HepG2 (cell line): Measurements from ENCODE around the gene ANKRD12.

Experiments used
- CBX1 ChIP-seq: IDR thresholded peaks from one replicate; pipeline ENCODE4 v1.6.1; 2016; ENCODE audit warnings: antibody characterized with exemption, low read depth
- HDAC2 ChIP-seq: sonication (generic); formaldehyde crosslinking; IDR thresholded peaks from 2 replicates; pipeline ENCODE4 v1.4.0; 2020; ENCODE audit warnings: missing genetic modification reagents
- HNRNPLL ChIP-seq: fragments of 200-400 bp; formaldehyde crosslinking; IDR thresholded peaks from 2 replicates; pipeline ENCODE4 v1.6.1; 2017; ENCODE audit warnings: mild to moderate bottlenecking, low read depth, low read length; ENCODE audit not compliant: poor library complexity, severe bottlenecking
- MAZ ChIP-seq, 2 experiments: sonication (generic) in 1 of 2; formaldehyde crosslinking in 1 of 2; IDR thresholded peaks; 2 replicates each; pipeline versions ENCODE4 v1.5.0 to v1.6.1; 2012 to 2020; ENCODE audit warnings: low read depth in 2 of 2, mild to moderate bottlenecking in 2 of 2, borderline replicate concordance in 1 of 2, improper control_type of control experiment in 1 of 2, low read length in 1 of 2, missing genetic modification reagents in 1 of 2, moderate library complexity in 1 of 2
- MTA1 ChIP-seq: sonication (generic); formaldehyde crosslinking; IDR thresholded peaks from 2 replicates; pipeline ENCODE4 v1.4.0; 2020; ENCODE audit warnings: missing genetic modification reagents, mild to moderate bottlenecking, borderline replicate concordance
- NFIC ChIP-seq: IDR thresholded peaks from 2 replicates; pipeline ENCODE4 v1.6.1; 2012; ENCODE audit warnings: mild to moderate bottlenecking, low read length, inconsistent platforms
- RAD21 ChIP-seq: fragments of 450-650 bp; formaldehyde crosslinking; IDR thresholded peaks from 2 replicates; pipeline ENCODE4 v1.5.0; 2020; ENCODE audit warnings: mild to moderate bottlenecking
- TOE1 ChIP-seq: sonication (generic); formaldehyde crosslinking; IDR thresholded peaks from 2 replicates; pipeline ENCODE4 v1.4.0; 2020; ENCODE audit warnings: mild to moderate bottlenecking, missing genetic modification reagents
- ZFX ChIP-seq: sonication (generic); formaldehyde crosslinking; IDR thresholded peaks from 2 replicates; pipeline ENCODE4 v1.4.0; 2020; ENCODE audit warnings: mild to moderate bottlenecking, low read depth, missing genetic modification reagents, moderate library complexity
- ZNF577 ChIP-seq: sonication (generic); formaldehyde crosslinking; IDR thresholded peaks from 2 replicates; pipeline ENCODE4 v1.4.0; 2020; ENCODE audit warnings: mild to moderate bottlenecking, low read depth, missing genetic modification reagents, borderline replicate concordance
- TF ChIP-seq, protein P1 (sequence below), 2 experiments: sonication (generic) in 1 of 2; formaldehyde crosslinking in 1 of 2; IDR thresholded peaks; 2 replicates each; pipeline versions ENCODE4 v1.4.0 to v1.6.1; 2018 to 2020; ENCODE audit warnings: missing genetic modification reagents in 2 of 2, borderline replicate concordance in 1 of 2, low read depth in 1 of 2, mild to moderate bottlenecking in 1 of 2, missing biosample characterization in 1 of 2
- TF ChIP-seq, protein P2 (sequence below): sonication (generic); formaldehyde crosslinking; IDR thresholded peaks from 2 replicates; pipeline ENCODE4 v1.4.0; 2020; ENCODE audit warnings: missing genetic modification reagents
- TF ChIP-seq, protein P3 (sequence below): IDR thresholded peaks from 2 replicates; pipeline ENCODE4 v1.6.1; 2012; ENCODE audit warnings: low read depth, low read length, improper control_type of control experiment
- TF ChIP-seq, protein P4 (sequence below): sonication (generic); formaldehyde crosslinking; conservative IDR thresholded peaks from 2 replicates; pipeline ENCODE4 v1.8.0; 2022; ENCODE audit warnings: mild to moderate bottlenecking, moderate library complexity, missing genetic modification reagents

DNA sequence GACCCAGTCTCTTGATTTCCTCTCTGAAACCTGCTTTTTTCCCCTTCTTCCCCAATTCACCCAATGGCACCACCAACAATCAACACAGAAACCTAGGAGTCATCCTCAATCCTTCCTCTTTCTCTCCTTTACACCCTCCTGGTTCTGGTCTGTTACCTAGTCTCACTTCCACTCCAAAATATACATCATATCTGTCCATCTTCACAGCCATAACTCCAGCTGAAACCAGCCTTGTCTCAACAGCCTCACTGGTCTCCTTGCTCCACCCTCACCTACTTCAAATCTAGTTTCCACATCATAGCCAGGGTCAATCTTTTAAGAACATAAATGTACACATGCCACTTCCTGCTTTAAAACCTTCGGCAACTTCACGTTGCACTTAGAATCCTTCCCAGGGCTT, 186.2 kb downstream of the ANKRD12 start:
- TF ChIP-seq, protein P1, sequence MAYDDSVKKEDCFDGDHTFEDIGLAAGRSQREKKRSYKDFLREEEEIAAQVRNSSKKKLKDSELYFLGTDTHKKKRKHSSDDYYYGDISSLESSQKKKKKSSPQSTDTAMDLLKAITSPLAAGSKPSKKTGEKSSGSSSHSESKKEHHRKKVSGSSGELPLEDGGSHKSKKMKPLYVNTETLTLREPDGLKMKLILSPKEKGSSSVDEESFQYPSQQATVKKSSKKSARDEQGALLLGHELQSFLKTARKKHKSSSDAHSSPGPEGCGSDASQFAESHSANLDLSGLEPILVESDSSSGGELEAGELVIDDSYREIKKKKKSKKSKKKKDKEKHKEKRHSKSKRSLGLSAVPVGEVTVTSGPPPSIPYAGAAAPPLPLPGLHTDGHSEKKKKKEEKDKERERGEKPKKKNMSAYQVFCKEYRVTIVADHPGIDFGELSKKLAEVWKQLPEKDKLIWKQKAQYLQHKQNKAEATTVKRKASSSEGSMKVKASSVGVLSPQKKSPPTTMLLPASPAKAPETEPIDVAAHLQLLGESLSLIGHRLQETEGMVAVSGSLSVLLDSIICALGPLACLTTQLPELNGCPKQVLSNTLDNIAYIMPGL (CRISPR knock-in tag; IDR thresholded peaks at IDR 0.05; ENCODE audit: borderline replicate concordance in 1 of 2, low read depth in 1 of 2) = no peak
- TF ChIP-seq, protein P2, sequence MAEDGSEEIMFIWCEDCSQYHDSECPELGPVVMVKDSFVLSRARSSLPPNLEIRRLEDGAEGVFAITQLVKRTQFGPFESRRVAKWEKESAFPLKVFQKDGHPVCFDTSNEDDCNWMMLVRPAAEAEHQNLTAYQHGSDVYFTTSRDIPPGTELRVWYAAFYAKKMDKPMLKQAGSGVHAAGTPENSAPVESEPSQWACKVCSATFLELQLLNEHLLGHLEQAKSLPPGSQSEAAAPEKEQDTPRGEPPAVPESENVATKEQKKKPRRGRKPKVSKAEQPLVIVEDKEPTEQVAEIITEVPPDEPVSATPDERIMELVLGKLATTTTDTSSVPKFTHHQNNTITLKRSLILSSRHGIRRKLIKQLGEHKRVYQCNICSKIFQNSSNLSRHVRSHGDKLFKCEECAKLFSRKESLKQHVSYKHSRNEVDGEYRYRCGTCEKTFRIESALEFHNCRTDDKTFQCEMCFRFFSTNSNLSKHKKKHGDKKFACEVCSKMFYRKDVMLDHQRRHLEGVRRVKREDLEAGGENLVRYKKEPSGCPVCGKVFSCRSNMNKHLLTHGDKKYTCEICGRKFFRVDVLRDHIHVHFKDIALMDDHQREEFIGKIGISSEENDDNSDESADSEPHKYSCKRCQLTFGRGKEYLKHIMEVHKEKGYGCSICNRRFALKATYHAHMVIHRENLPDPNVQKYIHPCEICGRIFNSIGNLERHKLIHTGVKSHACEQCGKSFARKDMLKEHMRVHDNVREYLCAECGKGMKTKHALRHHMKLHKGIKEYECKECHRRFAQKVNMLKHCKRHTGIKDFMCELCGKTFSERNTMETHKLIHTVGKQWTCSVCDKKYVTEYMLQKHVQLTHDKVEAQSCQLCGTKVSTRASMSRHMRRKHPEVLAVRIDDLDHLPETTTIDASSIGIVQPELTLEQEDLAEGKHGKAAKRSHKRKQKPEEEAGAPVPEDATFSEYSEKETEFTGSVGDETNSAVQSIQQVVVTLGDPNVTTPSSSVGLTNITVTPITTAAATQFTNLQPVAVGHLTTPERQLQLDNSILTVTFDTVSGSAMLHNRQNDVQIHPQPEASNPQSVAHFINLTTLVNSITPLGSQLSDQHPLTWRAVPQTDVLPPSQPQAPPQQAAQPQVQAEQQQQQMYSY = no peak
- TF ChIP-seq HNRNPLL (no peak), NFIC (no peak), HDAC2 (no peak), RAD21 (CRISPR knock-in tag) (no peak), MTA1 (CRISPR knock-in tag) (no peak), MAZ (IDR thresholded peaks at IDR 0.05; ENCODE audit: borderline replicate concordance, low read depth, low read length) (no peak), MAZ (CRISPR knock-in tag; IDR thresholded peaks at IDR 0.05; ENCODE audit: low read depth) (no peak), ZNF577 (CRISPR knock-in tag) (no peak), CBX1 (no peak), ZFX (no peak), TOE1 (CRISPR knock-in tag) (no peak)
- TF ChIP-seq, protein P3, sequence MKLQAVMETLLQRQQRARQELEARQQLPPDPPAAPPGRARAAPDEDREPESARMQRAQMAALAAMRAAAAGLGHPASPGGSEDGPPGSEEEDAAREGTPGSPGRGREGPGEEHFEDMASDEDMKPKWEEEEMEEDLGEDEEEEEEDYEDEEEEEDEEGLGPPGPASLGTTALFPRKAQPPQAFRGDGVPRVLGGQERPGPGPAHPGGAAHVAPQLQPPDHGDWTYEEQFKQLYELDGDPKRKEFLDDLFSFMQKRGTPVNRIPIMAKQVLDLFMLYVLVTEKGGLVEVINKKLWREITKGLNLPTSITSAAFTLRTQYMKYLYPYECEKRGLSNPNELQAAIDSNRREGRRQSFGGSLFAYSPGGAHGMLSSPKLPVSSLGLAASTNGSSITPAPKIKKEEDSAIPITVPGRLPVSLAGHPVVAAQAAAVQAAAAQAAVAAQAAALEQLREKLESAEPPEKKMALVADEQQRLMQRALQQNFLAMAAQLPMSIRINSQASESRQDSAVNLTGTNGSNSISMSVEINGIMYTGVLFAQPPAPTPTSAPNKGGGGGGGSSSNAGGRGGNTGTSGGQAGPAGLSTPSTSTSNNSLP = no peak
- TF ChIP-seq, protein P4, sequence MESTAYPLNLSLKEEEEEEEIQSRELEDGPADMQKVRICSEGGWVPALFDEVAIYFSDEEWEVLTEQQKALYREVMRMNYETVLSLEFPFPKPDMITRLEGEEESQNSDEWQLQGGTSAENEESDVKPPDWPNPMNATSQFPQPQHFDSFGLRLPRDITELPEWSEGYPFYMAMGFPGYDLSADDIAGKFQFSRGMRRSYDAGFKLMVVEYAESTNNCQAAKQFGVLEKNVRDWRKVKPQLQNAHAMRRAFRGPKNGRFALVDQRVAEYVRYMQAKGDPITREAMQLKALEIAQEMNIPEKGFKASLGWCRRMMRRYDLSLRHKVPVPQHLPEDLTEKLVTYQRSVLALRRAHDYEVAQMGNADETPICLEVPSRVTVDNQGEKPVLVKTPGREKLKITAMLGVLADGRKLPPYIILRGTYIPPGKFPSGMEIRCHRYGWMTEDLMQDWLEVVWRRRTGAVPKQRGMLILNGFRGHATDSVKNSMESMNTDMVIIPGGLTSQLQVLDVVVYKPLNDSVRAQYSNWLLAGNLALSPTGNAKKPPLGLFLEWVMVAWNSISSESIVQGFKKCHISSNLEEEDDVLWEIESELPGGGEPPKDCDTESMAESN (CRISPR knock-in tag) = no peak
